ENCODE measurements around the gene MPL.

- no peak for TF ChIP-seq FOXA1 (IDR thresholded peaks at IDR 0.05)
- TF ChIP-seq, protein P1, sequence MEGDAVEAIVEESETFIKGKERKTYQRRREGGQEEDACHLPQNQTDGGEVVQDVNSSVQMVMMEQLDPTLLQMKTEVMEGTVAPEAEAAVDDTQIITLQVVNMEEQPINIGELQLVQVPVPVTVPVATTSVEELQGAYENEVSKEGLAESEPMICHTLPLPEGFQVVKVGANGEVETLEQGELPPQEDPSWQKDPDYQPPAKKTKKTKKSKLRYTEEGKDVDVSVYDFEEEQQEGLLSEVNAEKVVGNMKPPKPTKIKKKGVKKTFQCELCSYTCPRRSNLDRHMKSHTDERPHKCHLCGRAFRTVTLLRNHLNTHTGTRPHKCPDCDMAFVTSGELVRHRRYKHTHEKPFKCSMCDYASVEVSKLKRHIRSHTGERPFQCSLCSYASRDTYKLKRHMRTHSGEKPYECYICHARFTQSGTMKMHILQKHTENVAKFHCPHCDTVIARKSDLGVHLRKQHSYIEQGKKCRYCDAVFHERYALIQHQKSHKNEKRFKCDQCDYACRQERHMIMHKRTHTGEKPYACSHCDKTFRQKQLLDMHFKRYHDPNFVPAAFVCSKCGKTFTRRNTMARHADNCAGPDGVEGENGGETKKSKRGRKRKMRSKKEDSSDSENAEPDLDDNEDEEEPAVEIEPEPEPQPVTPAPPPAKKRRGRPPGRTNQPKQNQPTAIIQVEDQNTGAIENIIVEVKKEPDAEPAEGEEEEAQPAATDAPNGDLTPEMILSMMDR (IDR thresholded peaks at IDR 0.05; ENCODE audit: low read depth, low read length, missing input control), result no peak
- TF ChIP-seq TAF1 (conservative IDR thresholded peaks at IDR 0.05), result no peak
- TF ChIP-seq, protein P2, sequence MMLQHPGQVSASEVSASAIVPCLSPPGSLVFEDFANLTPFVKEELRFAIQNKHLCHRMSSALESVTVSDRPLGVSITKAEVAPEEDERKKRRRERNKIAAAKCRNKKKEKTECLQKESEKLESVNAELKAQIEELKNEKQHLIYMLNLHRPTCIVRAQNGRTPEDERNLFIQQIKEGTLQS (IDR thresholded peaks at IDR 0.05), result no peak
Observed at GRCh38 chr1:43382027-43382779, 44.6 kb downstream of the MPL start.
